Measurements from ENCODE around the gene MEF2D.

Gene MEF2D

GRCh38 chr1:156513185-156513584 lies 12.6 kb upstream of the MEF2D start (continued):
- TF ChIP-seq ZNF513 (tag by site-specific recombination; IDR thresholded peaks at IDR 0.05) = no peak
- TF ChIP-seq ZNF157 (tag by site-specific recombination; IDR thresholded peaks at IDR 0.05) = no peak

GRCh38 chr1:156511644-156512043 lies 11.1 kb upstream of the MEF2D start:
- no peak overlapping the region for H3K27ac ChIP-seq (ENCODE audit: extremely low read depth, low read depth, low read length)
- CTCF ChIA-PET = no interaction called here
- POLR2A ChIA-PET = interaction anchor here (0.6 kb wide), 1 partner anchor 11 kb away, joined by 3 read pairs; no protein-coding TSS in a partner anchor
- no peaks in the 10 kb centered on the region for H3K4me1 ChIP-seq (ENCODE audit: control insufficient read depth, insufficient read depth, low read length)
- no peaks in the 10 kb centered on the region for H3K9me3 ChIP-seq (ENCODE audit: control insufficient read depth, insufficient read depth, low read depth, low read length)
- no peak overlapping the region for H3K4me3 ChIP-seq (ENCODE audit: low read depth, low read length)
- TF ChIP-seq PRDM6 (tag by site-specific recombination; IDR thresholded peaks at IDR 0.05) (no peak), YY1 (tag by site-specific recombination; IDR thresholded peaks at IDR 0.05) (no peak), TCF7L2 (IDR thresholded peaks at IDR 0.05; ENCODE audit: borderline replicate concordance, low read depth, low read length) (no peak), ZNF843 (tag by site-specific recombination; IDR thresholded peaks at IDR 0.05) (no peak), ZNF366 (tag by site-specific recombination; conservative IDR thresholded peaks at IDR 0.05) (no peak), ZNF600 (tag by site-specific recombination; IDR thresholded peaks at IDR 0.05) (no peak), RBAK (tag by site-specific recombination; IDR thresholded peaks at IDR 0.05) (no peak), ZBTB49 (tag by site-specific recombination; IDR thresholded peaks at IDR 0.05; ENCODE audit: low read depth) (no peak), ZFP3 (tag by site-specific recombination; IDR thresholded peaks at IDR 0.05; ENCODE audit: low read depth) (no peak), ZNF776 (tag by site-specific recombination; IDR thresholded peaks at IDR 0.05; ENCODE audit: borderline replicate concordance) (no peak), KLF1 (tag by site-specific recombination; IDR thresholded peaks at IDR 0.05) (no peak), ZBTB7A (tag by site-specific recombination; IDR thresholded peaks at IDR 0.05; ENCODE audit: low read depth) (no peak), ZNF24 (tag by site-specific recombination; IDR thresholded peaks at IDR 0.05) (no peak), ZNF184 (tag by site-specific recombination; IDR thresholded peaks at IDR 0.05) (no peak), ZNF362 (tag by site-specific recombination; IDR thresholded peaks at IDR 0.05) (no peak), ZNF202 (tag by site-specific recombination; IDR thresholded peaks at IDR 0.05; ENCODE audit: borderline replicate concordance) (no peak), ZNF624 (tag by site-specific recombination; IDR thresholded peaks at IDR 0.05) (no peak), ZNF544 (tag by site-specific recombination; IDR thresholded peaks at IDR 0.05) (no peak)
- no peaks in the 10 kb centered on the region for H3K36me3 ChIP-seq (ENCODE audit: control insufficient read depth in 2 of 2, insufficient read depth in 1 of 2, low read length in 2 of 2)
